ENCODE data around the gene SPSB1. TPM values are rescaled to one million over a fixed set of nuclear protein-coding genes. Genes with fewer than 3 reads are reported as not detected.
A peak's percentile ranks its signal among the peaks of the same experiment; 100 is the strongest.

The SPSB1 gene
- total RNA-seq, 1 donor from 2014 or later = 8.9 TPM

DNA sequence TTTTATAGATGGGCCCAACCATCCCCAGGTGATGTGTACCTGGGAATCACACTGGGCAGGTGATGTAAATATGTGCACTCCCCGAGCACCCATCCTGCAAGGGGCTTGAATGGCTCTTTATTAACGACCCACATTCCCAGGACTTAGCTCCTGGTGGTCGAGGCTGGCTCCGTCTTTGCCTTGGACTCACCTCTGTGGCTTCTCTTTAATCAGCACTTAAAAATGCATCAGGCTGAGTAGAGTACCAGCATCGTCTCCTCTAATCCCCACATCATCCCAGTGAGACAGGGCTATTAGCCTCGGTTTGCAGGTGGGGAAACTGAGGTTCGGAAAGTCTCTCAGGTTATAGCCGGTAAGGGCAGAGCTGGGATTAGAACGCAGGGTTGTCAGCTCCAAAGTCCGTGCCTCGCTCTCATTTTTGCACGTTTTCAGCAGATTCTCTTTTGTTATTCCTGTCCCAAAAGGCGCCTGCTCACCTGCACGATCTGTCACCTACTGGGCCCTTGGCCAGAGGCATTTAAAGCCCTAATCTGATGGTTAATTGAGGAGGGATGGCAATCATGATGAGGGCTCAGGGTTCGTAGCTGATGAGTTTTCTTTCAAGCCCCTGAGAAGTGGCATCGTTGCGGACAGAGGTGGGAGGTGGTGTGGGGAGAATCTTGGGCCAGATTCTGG, 29.4 kb downstream of the SPSB1 start:
- no peak overlapping the region for H3K27ac Mint-ChIP-seq
- H3K36me3 Mint-ChIP-seq (ENCODE audit: low read depth) = peaks cover 7% of the 10 kb centered on the region

DNA sequence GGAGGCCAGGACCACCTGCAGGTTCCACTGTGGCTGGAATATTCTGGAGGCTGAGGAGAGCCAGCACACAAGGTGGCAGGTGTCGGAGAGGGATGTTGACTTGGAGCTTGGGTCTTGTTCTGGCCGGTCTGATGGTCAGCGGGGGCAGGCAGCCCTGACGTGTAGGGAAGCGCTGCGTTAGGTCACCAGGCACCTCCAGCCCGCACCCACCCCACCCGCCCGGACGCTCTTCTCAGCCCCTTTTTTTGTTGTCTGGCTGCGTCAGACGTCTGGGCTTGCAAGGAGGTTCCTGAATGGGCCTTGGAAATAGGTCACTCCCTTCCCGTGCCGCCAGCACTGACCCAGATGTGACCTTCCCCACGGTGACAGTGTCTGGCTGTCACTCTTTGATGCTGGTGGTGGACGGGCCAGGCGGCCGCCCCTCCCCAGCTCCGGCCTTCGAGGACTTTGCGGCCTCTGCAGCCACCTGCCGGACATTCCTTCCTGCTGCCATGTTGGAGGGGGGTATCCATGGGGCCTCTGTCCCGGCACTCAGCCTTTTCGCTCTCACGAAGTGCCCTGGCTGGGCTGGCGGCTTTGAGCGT, 30.1 kb downstream of the SPSB1 start:
- Mint-ChIP-seq H3K27me3 (ENCODE audit: insufficient read depth) (no peaks in the 10 kb centered on the region), H3K4me3 (no peak overlapping the region), H3K27ac (no peak overlapping the region), H3K4me1 (ENCODE audit: low read depth) (peaks cover 25% of the 10 kb centered on the region), H3K9me3 (no peaks in the 10 kb centered on the region), H3K36me3 (ENCODE audit: low read depth) (peaks cover 5% of the 10 kb centered on the region)
- DNase-seq (ENCODE audit: low spot score) = no peak
- intact Hi-C loops (cut with micrococcal nuclease) = no loop called here

More for the DNA sequence above, 29.4 kb downstream of the SPSB1 start:
- intact Hi-C loops (cut with micrococcal nuclease) = no loop called here
- Mint-ChIP-seq H3K4me1 (ENCODE audit: low read depth) (peaks cover 31% of the 10 kb centered on the region), H3K9me3 (no peaks in the 10 kb centered on the region), H3K27me3 (ENCODE audit: insufficient read depth) (no peaks in the 10 kb centered on the region), H3K4me3 (no peak overlapping the region)
- DNase-seq (ENCODE audit: low spot score) = no peak

GRCh38 chr1:9324246-9325096, 31.8 kb downstream of the SPSB1 start:
- Mint-ChIP-seq H3K4me3 (no peak overlapping the region), H3K9me3 (no peaks in the 10 kb centered on the region), H3K36me3 (ENCODE audit: low read depth) (peaks cover 5% of the 10 kb centered on the region), H3K27ac (no peak overlapping the region), H3K4me1 (ENCODE audit: low read depth) (peaks cover 17% of the 10 kb centered on the region), H3K27me3 (ENCODE audit: insufficient read depth) (no peaks in the 10 kb centered on the region)
- intact Hi-C loops (cut with micrococcal nuclease) = no loop called here
- DNase-seq (ENCODE audit: low spot score) = no peak

GRCh38 chr1:9326596-9326995, 33.9 kb downstream of the SPSB1 start:
- no peak overlapping the region for H3K4me3 Mint-ChIP-seq
- H3K27me3 Mint-ChIP-seq (ENCODE audit: insufficient read depth) = no peaks in the 10 kb centered on the region
- H3K4me1 Mint-ChIP-seq (ENCODE audit: low read depth) = peaks cover 7% of the 10 kb centered on the region
- intact Hi-C loops (cut with micrococcal nuclease) = no loop called here
- no peak for DNase-seq (ENCODE audit: low spot score)
- no peaks in the 10 kb centered on the region for H3K9me3 Mint-ChIP-seq
- no peak overlapping the region for H3K27ac Mint-ChIP-seq
- peaks cover 1% of the 10 kb centered on the region for H3K36me3 Mint-ChIP-seq (ENCODE audit: low read depth)

DNA sequence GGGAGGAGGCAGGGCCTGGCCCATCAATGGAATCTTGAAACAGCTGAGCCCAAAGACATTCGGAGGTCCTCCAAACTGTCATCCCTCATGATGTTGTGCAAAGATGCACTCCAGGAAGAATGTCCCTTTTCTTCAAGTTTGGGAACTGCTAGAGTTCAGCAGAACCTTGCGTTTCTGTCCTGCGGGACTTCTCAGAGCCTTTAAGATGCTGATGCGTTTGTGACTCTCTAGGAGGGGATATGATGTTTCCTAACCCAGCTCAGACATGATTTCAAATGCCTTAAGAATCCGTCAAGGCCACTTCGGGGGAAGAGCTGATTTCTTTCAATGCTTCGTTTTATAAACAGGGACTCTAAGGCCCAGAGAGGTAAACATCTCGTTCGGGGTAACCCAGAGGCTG, 35.5 kb downstream of the SPSB1 start:
- Mint-ChIP-seq H3K27ac (no peak overlapping the region), H3K36me3 (ENCODE audit: low read depth) (peaks cover 3% of the 10 kb centered on the region), H3K9me3 (no peaks in the 10 kb centered on the region), H3K4me3 (no peak overlapping the region), H3K27me3 (ENCODE audit: insufficient read depth) (no peaks in the 10 kb centered on the region), H3K4me1 (ENCODE audit: low read depth) (peaks cover 18% of the 10 kb centered on the region)
- intact Hi-C loops (cut with micrococcal nuclease) = no loop called here
- DNase-seq (ENCODE audit: low spot score) = no peak

GRCh38 chr1:9328715-9329114, 36.0 kb downstream of the SPSB1 start:
- no peak overlapping the region for H3K4me3 Mint-ChIP-seq
- intact Hi-C loops (cut with micrococcal nuclease) = no loop called here
- peaks cover 3% of the 10 kb centered on the region for H3K36me3 Mint-ChIP-seq (ENCODE audit: low read depth)
- no peak overlapping the region for H3K27ac Mint-ChIP-seq
- H3K4me1 Mint-ChIP-seq (ENCODE audit: low read depth) = peaks cover 18% of the 10 kb centered on the region
- DNase-seq (ENCODE audit: low spot score) = no peak
- H3K27me3 Mint-ChIP-seq (ENCODE audit: insufficient read depth) = no peaks in the 10 kb centered on the region
- H3K9me3 Mint-ChIP-seq = no peaks in the 10 kb centered on the region

GRCh38 chr1:9331016-9331415, 38.3 kb downstream of the SPSB1 start:
- H3K9me3 Mint-ChIP-seq = no peaks in the 10 kb centered on the region
- H3K4me1 Mint-ChIP-seq (ENCODE audit: low read depth) = peaks cover 25% of the 10 kb centered on the region
- no peak overlapping the region for H3K27ac Mint-ChIP-seq
- H3K4me3 Mint-ChIP-seq = no peak overlapping the region
- H3K36me3 Mint-ChIP-seq (ENCODE audit: low read depth) = peaks cover 5% of the 10 kb centered on the region
- intact Hi-C loops (cut with micrococcal nuclease) = no loop called here
- no peak for DNase-seq (ENCODE audit: low spot score)
- H3K27me3 Mint-ChIP-seq (ENCODE audit: insufficient read depth) = no peaks in the 10 kb centered on the region

- no peaks in the 10 kb centered on the region for H3K9me3 Mint-ChIP-seq
- peak overlapping the region; percentile 5 for H3K27ac Mint-ChIP-seq
- no peak for DNase-seq (ENCODE audit: low spot score)
- no peak overlapping the region for H3K4me3 Mint-ChIP-seq
- intact Hi-C loops (cut with micrococcal nuclease) = no loop called here
- H3K36me3 Mint-ChIP-seq (ENCODE audit: low read depth) = peaks cover 5% of the 10 kb centered on the region
- no peaks in the 10 kb centered on the region for H3K27me3 Mint-ChIP-seq (ENCODE audit: insufficient read depth)
- peaks cover 25% of the 10 kb centered on the region for H3K4me1 Mint-ChIP-seq (ENCODE audit: low read depth)
Measured at GRCh38 chr1:9331558-9332346, 39.1 kb downstream of the SPSB1 start.

- peaks cover 5% of the 10 kb centered on the region for H3K36me3 Mint-ChIP-seq (ENCODE audit: low read depth)
- no peak overlapping the region for H3K4me3 Mint-ChIP-seq
- intact Hi-C loops (cut with micrococcal nuclease) = no loop called here
- peaks cover 25% of the 10 kb centered on the region for H3K4me1 Mint-ChIP-seq (ENCODE audit: low read depth)
- H3K9me3 Mint-ChIP-seq = no peaks in the 10 kb centered on the region
- peak overlapping the region; percentile 5 for H3K27ac Mint-ChIP-seq
- no peaks in the 10 kb centered on the region for H3K27me3 Mint-ChIP-seq (ENCODE audit: insufficient read depth)
- no peak for DNase-seq (ENCODE audit: low spot score)
Measured at GRCh38 chr1:9332513-9333143, 39.9 kb downstream of the SPSB1 start.

DNA sequence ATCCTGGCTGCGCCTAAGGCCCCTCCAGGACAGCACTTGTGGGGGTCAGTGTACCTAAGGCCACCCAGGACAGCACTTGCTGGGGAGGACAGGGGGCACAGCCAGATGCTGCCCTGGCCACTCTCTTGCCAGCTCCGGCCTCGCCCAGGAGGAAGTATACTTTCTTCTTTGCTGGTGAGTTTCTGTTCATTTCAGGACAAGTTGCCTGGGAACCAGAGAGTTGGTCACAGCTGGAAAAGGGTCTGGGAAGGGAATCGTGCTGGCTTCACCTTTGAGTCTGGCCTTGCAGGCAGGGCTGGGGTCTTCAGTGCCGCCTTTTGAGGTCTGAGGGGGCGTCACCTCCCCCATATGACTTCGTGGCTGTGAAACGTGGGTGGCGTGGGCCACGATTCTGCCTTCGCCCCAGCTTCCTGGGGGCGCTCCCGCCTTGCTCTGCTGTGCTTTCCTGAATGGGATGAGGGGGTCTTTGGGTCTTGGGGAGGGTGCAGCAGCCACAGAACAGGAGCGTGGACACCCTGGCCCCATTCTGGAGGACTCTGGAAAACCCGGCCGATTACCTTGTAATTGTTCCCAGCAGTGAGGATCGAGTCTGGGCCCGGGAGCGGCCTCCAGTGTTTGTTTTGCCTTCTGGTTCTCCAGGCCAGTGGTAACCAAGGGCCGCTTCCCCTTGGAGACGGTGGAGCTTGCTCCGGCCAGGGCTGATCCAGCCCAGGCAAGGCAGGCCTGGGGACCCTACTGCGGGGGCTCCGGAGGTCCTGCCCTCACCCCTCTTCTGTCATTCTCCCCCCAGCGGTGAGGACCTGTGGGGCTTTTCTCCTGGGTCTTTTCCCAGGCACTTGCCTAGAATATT, 45.9 kb downstream of the SPSB1 start:
- Mint-ChIP-seq H3K27me3 (ENCODE audit: insufficient read depth) (no peaks in the 10 kb centered on the region), H3K4me1 (ENCODE audit: low read depth) (peaks cover 6% of the 10 kb centered on the region), H3K4me3 (no peak overlapping the region), H3K36me3 (ENCODE audit: low read depth) (peaks cover 7% of the 10 kb centered on the region), H3K27ac (no peak overlapping the region), H3K9me3 (no peaks in the 10 kb centered on the region)
- no peak for DNase-seq (ENCODE audit: low spot score)
- intact Hi-C loops (cut with micrococcal nuclease) = no loop called here

DNA sequence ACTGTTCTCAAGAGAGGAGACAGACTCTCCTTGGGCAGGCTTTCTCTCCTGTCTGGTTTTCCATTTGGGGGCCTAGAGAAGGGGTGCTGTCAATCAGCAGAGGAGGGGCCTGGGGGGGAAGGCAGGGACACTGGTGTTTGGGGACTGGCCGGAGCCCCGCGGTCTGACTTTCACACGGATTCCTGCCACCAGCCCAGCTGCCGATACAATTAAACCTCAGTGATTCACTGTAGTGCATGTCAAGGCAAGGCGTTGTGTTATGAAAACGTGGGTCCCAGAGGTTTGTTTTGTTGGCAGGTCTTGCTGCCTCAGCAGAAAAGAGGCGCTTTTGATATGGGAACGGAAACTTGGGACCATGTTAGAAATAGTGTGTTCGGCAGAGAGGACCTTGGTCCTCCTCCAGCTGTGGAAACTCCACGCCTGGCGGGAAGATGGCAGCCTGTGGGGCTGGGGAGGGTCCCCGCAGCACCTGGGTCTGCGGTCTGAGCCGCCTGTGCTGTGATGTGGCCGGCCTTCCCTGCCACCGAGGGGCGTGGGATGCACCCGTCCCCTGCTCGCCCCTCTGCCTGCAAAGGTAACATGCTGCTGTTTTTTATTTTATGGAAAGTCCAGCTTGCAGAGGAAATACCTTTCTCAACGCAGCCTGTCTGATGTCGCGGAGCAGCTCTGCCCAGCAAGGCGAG, 47.6 kb downstream of the SPSB1 start:
- H3K36me3 Mint-ChIP-seq (ENCODE audit: low read depth) = peaks cover 5% of the 10 kb centered on the region
- no peaks in the 10 kb centered on the region for H3K9me3 Mint-ChIP-seq
- no peak overlapping the region for H3K27ac Mint-ChIP-seq
- no peaks in the 10 kb centered on the region for H3K27me3 Mint-ChIP-seq (ENCODE audit: insufficient read depth)
- no peak overlapping the region for H3K4me3 Mint-ChIP-seq
- intact Hi-C loops (cut with micrococcal nuclease) = no loop called here
- DNase-seq (ENCODE audit: low spot score) = no peak
- H3K4me1 Mint-ChIP-seq (ENCODE audit: low read depth) = no peaks in the 10 kb centered on the region

Data from activated T-helper 1 cell treated with anti-CD3 and anti-CD28 coated beads, Interleukin-12 subunit alpha, Interleukin-12 subunit beta, Interleukin-2, Interleukin-4 antibody, amounts not matched to agents 30 ng/mL and 10 ng/mL and 1 ng/mL, durations not matched to agents 14 hours and 24 hours and 36 hours (primary cell).